Measurements from ENCODE around the gene TEX53. TPM values are rescaled to one million over a fixed set of nuclear protein-coding genes. Genes with fewer than 3 reads are reported as not detected.

TEX53 gene
- total RNA-seq, 8 experiments from 2014 or later, result not detected

- Histone ChIP-seq H3K4me3 (no peak overlapping the region), H3K27ac (peak overlapping the region in 1 of 2 donors; percentile 41), H3K4me1 (replicated peaks in 1 of 2) (peaks cover 0 to 2% of the 10 kb centered on the region in 2 donors)
- ATAC-seq (replicated peaks in 6 of 8), result peak in 7 of 8 experiments; percentile 12 to 92 (median 54)
- in situ Hi-C loops (cut with MboI; ENCODE audit: low pct_unique_long_range_greater_than_20kb in 2 of 9, low sequenced_read_pairs in 9 of 9, unreplicated experiment in 9 of 9), result loop anchor here in 3 of 9 experiments (25.0 kb wide), 2 partner anchors 189 to 214 kb away; no protein-coding TSS in a partner anchor
- WGBS, 10 experiments, result 78 to 100% (median 93%) methylated on average over 1 to 2 of the region's 4 CpGs; no CpG with 5 or more reads in 6 of the 10 experiments
These were observed 31.1 kb downstream of the TEX53 start for GRCh38 chr9:114626415-114627020.

GRCh38 chr9:114624677-114625076 lies 32.9 kb downstream of the TEX53 start:
- H3K27ac ChIP-seq, result no peak overlapping the region

GRCh38 chr9:114621975-114622609 lies 35.5 kb downstream of the TEX53 start:
- 83 to 100% methylated on average over 1 of the region's 2 CpGs; no CpG with 5 or more reads in 8 of the 10 experiments for WGBS, 10 experiments
- Histone ChIP-seq H3K4me3 (no peak overlapping the region), H3K27ac (no peak overlapping the region), H3K4me1 (replicated peaks in 1 of 2) (peaks cover 0 to 2% of the 10 kb centered on the region in 2 donors)
- in situ Hi-C loops (cut with MboI; ENCODE audit: low pct_unique_long_range_greater_than_20kb in 2 of 9, low sequenced_read_pairs in 9 of 9, unreplicated experiment in 9 of 9), result no loop called here
- peak in 2 of 8 experiments; percentile 27 to 68 for ATAC-seq (replicated peaks in 6 of 8)

More at GRCh38 chr9:114624677-114625076, 32.9 kb downstream of the TEX53 start:
- Histone ChIP-seq H3K4me3 (no peak overlapping the region), H3K4me1 (replicated peaks in 1 of 2) (peaks cover 0 to 2% of the 10 kb centered on the region in 2 donors)
- WGBS, 10 experiments, result 0 to 100% (median 67%) methylated on average over 1 to 2 of the region's 2 CpGs; no CpG with 5 or more reads in 3 of the 10 experiments
- in situ Hi-C loops (cut with MboI; ENCODE audit: low pct_unique_long_range_greater_than_20kb in 2 of 9, low sequenced_read_pairs in 9 of 9, unreplicated experiment in 9 of 9), result loop anchor here in 3 of 9 experiments (25.0 kb wide), 2 partner anchors 187 to 212 kb away; no protein-coding TSS in a partner anchor
- peak in 3 of 8 experiments; percentile 76 to 89 (median 88) for ATAC-seq (replicated peaks in 6 of 8)

- H3K27ac ChIP-seq, result no peak overlapping the region
- H3K4me1 ChIP-seq (replicated peaks in 1 of 2), result peaks cover 0 to 2% of the 10 kb centered on the region in 2 donors
- ATAC-seq (replicated peaks in 6 of 8), result peak in 3 of 8 experiments; percentile 10 to 45 (median 14)
- WGBS, 10 experiments, result 53 to 100% (median 79%) methylated on average over 1 to 7 of the region's 7 CpGs; no CpG with 5 or more reads in 1 of the 10 experiments
- no peak overlapping the region for H3K4me3 ChIP-seq
- in situ Hi-C loops (cut with MboI; ENCODE audit: low pct_unique_long_range_greater_than_20kb in 2 of 9, low sequenced_read_pairs in 9 of 9, unreplicated experiment in 9 of 9), result no loop called here
These were observed 36.0 kb downstream of the TEX53 start for GRCh38 chr9:114621561-114621960.

- Histone ChIP-seq H3K4me1 (replicated peaks in 1 of 2) (no peaks in the 10 kb centered on the region), H3K27ac (no peak overlapping the region), H3K4me3 (no peak overlapping the region)
- ATAC-seq (replicated peaks in 6 of 8), result no peak
- in situ Hi-C loops (cut with MboI; ENCODE audit: low pct_unique_long_range_greater_than_20kb in 2 of 9, low sequenced_read_pairs in 9 of 9, unreplicated experiment in 9 of 9), result no loop called here
- 83 to 100% (median 91%) methylated on average over 2 to 12 of the region's 13 CpGs; no CpG with 5 or more reads in 1 of the 10 experiments for WGBS, 10 experiments
These were observed 38.3 kb downstream of the TEX53 start for GRCh38 chr9:114619191-114619761.

- H3K4me1 ChIP-seq (replicated peaks in 1 of 2), result peaks cover 12 to 15% of the 10 kb centered on the region in 2 donors
- in situ Hi-C loops (cut with MboI; ENCODE audit: low pct_unique_long_range_greater_than_20kb in 2 of 9, low sequenced_read_pairs in 9 of 9, unreplicated experiment in 9 of 9), result no loop called here
- 40 to 100% (median 76%) methylated on average over 1 to 3 of the region's 4 CpGs; no CpG with 5 or more reads in 5 of the 10 experiments for WGBS, 10 experiments
- no peak overlapping the region for H3K27ac ChIP-seq
- ATAC-seq (replicated peaks in 6 of 8), result no peak
- no peak overlapping the region for H3K4me3 ChIP-seq
These were observed 40.7 kb downstream of the TEX53 start for GRCh38 chr9:114616684-114617520.

- no peak overlapping the region for H3K4me3 ChIP-seq
- in situ Hi-C loops (cut with MboI; ENCODE audit: low pct_unique_long_range_greater_than_20kb in 2 of 9, low sequenced_read_pairs in 9 of 9, unreplicated experiment in 9 of 9), result no loop called here
- 80 to 100% (median 93%) methylated on average over 1 to 3 of the region's 3 CpGs; no CpG with 5 or more reads in 6 of the 10 experiments for WGBS, 10 experiments
- ATAC-seq (replicated peaks in 6 of 8), result no peak
- H3K4me1 ChIP-seq (replicated peaks in 1 of 2), result peaks cover 17 to 22% of the 10 kb centered on the region in 2 donors
- no peak overlapping the region for H3K27ac ChIP-seq
These were observed 43.2 kb downstream of the TEX53 start for GRCh38 chr9:114614373-114614772.

- in situ Hi-C loops (cut with MboI; ENCODE audit: low pct_unique_long_range_greater_than_20kb in 2 of 9, low sequenced_read_pairs in 9 of 9, unreplicated experiment in 9 of 9), result no loop called here
- WGBS, 10 experiments, result 52 to 100% (median 90%) methylated on average over 1 to 3 of the region's 3 CpGs; no CpG with 5 or more reads in 3 of the 10 experiments
- Histone ChIP-seq H3K4me1 (replicated peaks in 1 of 2) (peaks cover 17 to 22% of the 10 kb centered on the region in 2 donors), H3K27ac (no peak overlapping the region), H3K4me3 (no peak overlapping the region)
- no peak for ATAC-seq (replicated peaks in 6 of 8)
These were observed 43.7 kb downstream of the TEX53 start for GRCh38 chr9:114613919-114614318.

- H3K4me1 ChIP-seq (replicated peaks in 1 of 2), result peaks cover 17 to 22% of the 10 kb centered on the region in 2 donors
- ATAC-seq (replicated peaks in 6 of 8), result no peak
- 60 to 100% (median 90%) methylated on average over 1 to 4 of the region's 7 CpGs; no CpG with 5 or more reads in 1 of the 10 experiments for WGBS, 10 experiments
- H3K4me3 ChIP-seq, result no peak overlapping the region
- H3K27ac ChIP-seq, result no peak overlapping the region
- in situ Hi-C loops (cut with MboI; ENCODE audit: low pct_unique_long_range_greater_than_20kb in 2 of 9, low sequenced_read_pairs in 9 of 9, unreplicated experiment in 9 of 9), result no loop called here
These were observed 44.5 kb downstream of the TEX53 start for GRCh38 chr9:114613087-114613486.

GRCh38 chr9:114612272-114612923 lies 45.2 kb downstream of the TEX53 start:
- Histone ChIP-seq H3K4me1 (replicated peaks in 1 of 2) (peaks cover 17 to 22% of the 10 kb centered on the region in 2 donors), H3K4me3 (peak overlapping the region; percentile 47 to 66 (median 57)), H3K27ac (peak overlapping the region in 1 of 2 donors; percentile 85)
- WGBS, 10 experiments, result 0 to 100% (median 66%) methylated on average over 1 to 3 of the region's 4 CpGs; no CpG with 5 or more reads in 2 of the 10 experiments
- in situ Hi-C loops (cut with MboI; ENCODE audit: low pct_unique_long_range_greater_than_20kb in 2 of 9, low sequenced_read_pairs in 9 of 9, unreplicated experiment in 9 of 9), result no loop called here
- ATAC-seq (replicated peaks in 6 of 8), result no peak

GRCh38 chr9:114611516-114612271 lies 45.9 kb downstream of the TEX53 start:
- WGBS, 10 experiments, result 10 to 43% (median 20%) methylated on average over 1 to 7 of the region's 58 CpGs; no CpG with 5 or more reads in 5 of the 10 experiments
- in situ Hi-C loops (cut with MboI; ENCODE audit: low pct_unique_long_range_greater_than_20kb in 2 of 9, low sequenced_read_pairs in 9 of 9, unreplicated experiment in 9 of 9), result no loop called here
- Histone ChIP-seq H3K4me1 (replicated peaks in 1 of 2) (peaks cover 17 to 22% of the 10 kb centered on the region in 2 donors), H3K4me3 (peak overlapping the region; percentile 47 to 66 (median 57)), H3K27ac (peak overlapping the region; percentile 85)
- ATAC-seq (replicated peaks in 6 of 8), result peak; percentile 70 to 93 (median 86)
